C4-2B (cell line): Measurements from ENCODE around the gene TNS2.

Experiments used
- CTCF ChIP-seq: fragments of 450-650 bp; conservative IDR thresholded peaks from 2 replicates; pipeline ENCODE4 v1.5.1; 2017; ENCODE audit warnings: mild to moderate bottlenecking
- ZFX ChIP-seq: fragments of 450-650 bp; IDR thresholded peaks from 2 replicates; pipeline ENCODE4 v1.6.1; 2017

- TF ChIP-seq CTCF (no peak), ZFX (no peak)
Observed at GRCh38 chr12:53011889-53012288, 38.0 kb upstream of the TNS2 start.
